Kidney (tissue), 14 donors: ENCODE results near the gene HPSE2. TPM values are rescaled to one million over a fixed set of nuclear protein-coding genes. Genes with fewer than 3 reads are reported as not detected.

Experiments
- DNase-seq, 5 donors: peaks; one replicate each; pipeline ENCODE4 v3.0.0-alpha.2; 2013 to 2020
- FAIRE-seq: peaks from 2 replicates; lab custom pipeline; 2012; peaks lifted over from hg19 to GRCh38; lab: Jason Lieb, UNC
- H3K27ac ChIP-seq, 2 donors: one replicate each; pipeline ENCODE4 v1.7.0; 2013; ENCODE audit warnings: low read depth in 2 of 2, low read length in 2 of 2, inconsistent platforms in 1 of 2
- H3K27me3 ChIP-seq: one replicate; pipeline ENCODE4 v1.7.1; 2013; ENCODE audit warnings: low read length, inconsistent platforms; ENCODE audit not compliant: control insufficient read depth, insufficient read depth
- H3K36me3 ChIP-seq, 3 donors: one replicate each; pipeline versions ENCODE4 v1.7.0 to v1.7.1; 2013; ENCODE audit warnings: low read length in 3 of 3, control low read depth in 1 of 3, inconsistent platforms in 1 of 3; ENCODE audit not compliant: insufficient read depth in 3 of 3, control insufficient read depth in 2 of 3
- H3K4me1 ChIP-seq, 3 donors: one replicate each; pipeline versions ENCODE4 v1.7.0 to v1.7.1; 2013; ENCODE audit warnings: low read length in 3 of 3, inconsistent platforms in 1 of 3, low read depth in 1 of 3; ENCODE audit not compliant: control insufficient read depth in 2 of 3, insufficient read depth in 2 of 3
- H3K4me3 ChIP-seq, 3 donors: one replicate each; pipeline versions ENCODE4 v1.7.0 to v1.8.1; 2013; ENCODE audit warnings: low read length in 3 of 3, control low read depth in 1 of 3, inconsistent platforms in 1 of 3
- H3K9ac ChIP-seq, 3 donors: one replicate each; pipeline versions ENCODE4 v1.7.0 to v1.7.1; 2013; ENCODE audit warnings: low read length in 3 of 3, control low read depth in 1 of 3, inconsistent platforms in 1 of 3
- H3K9me3 ChIP-seq, 3 donors: one replicate each; pipeline versions ENCODE4 v1.7.0 to v1.7.1; 2013; ENCODE audit warnings: low read length in 3 of 3, control low read depth in 1 of 3, inconsistent platforms in 1 of 3; ENCODE audit not compliant: control insufficient read depth in 2 of 3, insufficient read depth in 1 of 3
- intact Hi-C: fragments of 100-400 bp; cut with DNase I; formaldehyde crosslinking; loops from one replicate; pipeline ENCODE4 v1.11.1; 2022
- polyA plus RNA-seq: library from polyadenylated mRNA; stranded (reverse); fragments of 350-450 nt; fragmentation: Illumina TruSeq; extraction: RNeasy Lipid Tissue Mini Kit (QIAGEN cat#74804); gene quantifications from one replicate; pipeline ENCODE4 v1.2.3, GENCODE V29; 2014; ENCODE audit warnings: low read depth, low replicate concordance; ENCODE audit not compliant: insufficient read depth
- total RNA-seq: library from RNA; stranded (reverse); fragmentation: NEBNext Ultra II Directional; extraction: Animal tissue kit (Norgen Biotek cat#: 25700); gene quantifications from one replicate; pipeline ENCODE4 v1.2.1, GENCODE V29; 2021
- TF ChIP-seq, protein P1 (sequence below): IDR thresholded peaks from 3 replicates; pipeline ENCODE4 v1.5.1; 2012; ENCODE audit warnings: mild to moderate bottlenecking, moderate library complexity, borderline replicate concordance; ENCODE audit not compliant: insufficient read depth; ENCODE audit errors: extremely low read depth
- donor health status: control.
- donor health status: control.
- donor health status: control.
- donor health status: control.
- donor health status: control.
- donor health status: DM: yes; HTN: yes; CAD: no.
- donor health status: Normal renal cell carcinoma (clear cell type).

Gene HPSE2
- total and polyA plus RNA-seq, 2 donors from 2014 or later: 1.4 to 3.0 TPM

- Histone ChIP-seq H3K4me3 (no peak overlapping the region), H3K9me3 (no peaks in the 10 kb centered on the region), H3K4me1 (peaks cover 0 to 16% (median 11%) of the 10 kb centered on the region in 3 donors), H3K9ac (no peak overlapping the region), H3K36me3 (no peaks in the 10 kb centered on the region), H3K27me3 (no peaks in the 10 kb centered on the region), H3K27ac (no peak overlapping the region)
- FAIRE-seq (no peak), DNase-seq (peak in 1 of 5 donors; percentile 44)
- intact Hi-C loops: no loop called here
- TF ChIP-seq, protein P1, sequence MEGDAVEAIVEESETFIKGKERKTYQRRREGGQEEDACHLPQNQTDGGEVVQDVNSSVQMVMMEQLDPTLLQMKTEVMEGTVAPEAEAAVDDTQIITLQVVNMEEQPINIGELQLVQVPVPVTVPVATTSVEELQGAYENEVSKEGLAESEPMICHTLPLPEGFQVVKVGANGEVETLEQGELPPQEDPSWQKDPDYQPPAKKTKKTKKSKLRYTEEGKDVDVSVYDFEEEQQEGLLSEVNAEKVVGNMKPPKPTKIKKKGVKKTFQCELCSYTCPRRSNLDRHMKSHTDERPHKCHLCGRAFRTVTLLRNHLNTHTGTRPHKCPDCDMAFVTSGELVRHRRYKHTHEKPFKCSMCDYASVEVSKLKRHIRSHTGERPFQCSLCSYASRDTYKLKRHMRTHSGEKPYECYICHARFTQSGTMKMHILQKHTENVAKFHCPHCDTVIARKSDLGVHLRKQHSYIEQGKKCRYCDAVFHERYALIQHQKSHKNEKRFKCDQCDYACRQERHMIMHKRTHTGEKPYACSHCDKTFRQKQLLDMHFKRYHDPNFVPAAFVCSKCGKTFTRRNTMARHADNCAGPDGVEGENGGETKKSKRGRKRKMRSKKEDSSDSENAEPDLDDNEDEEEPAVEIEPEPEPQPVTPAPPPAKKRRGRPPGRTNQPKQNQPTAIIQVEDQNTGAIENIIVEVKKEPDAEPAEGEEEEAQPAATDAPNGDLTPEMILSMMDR: no peak
Measured at GRCh38 chr10:98411768-98412167, 823.9 kb downstream of the HPSE2 start.

- intact Hi-C loops: no loop called here
- Histone ChIP-seq H3K9me3 (no peaks in the 10 kb centered on the region), H3K27me3 (no peaks in the 10 kb centered on the region), H3K27ac (no peak overlapping the region), H3K4me3 (no peak overlapping the region), H3K9ac (no peak overlapping the region), H3K36me3 (no peaks in the 10 kb centered on the region), H3K4me1 (peaks cover 0 to 16% (median 11%) of the 10 kb centered on the region in 3 donors)
- TF ChIP-seq, protein P1: no peak
- DNase-seq: peak in 2 of 5 donors; percentile 24 to 60
- no peak for FAIRE-seq
Measured at GRCh38 chr10:98411166-98411565, 824.5 kb downstream of the HPSE2 start.

GRCh38 chr10:98410759-98411158, 824.9 kb downstream of the HPSE2 start:
- FAIRE-seq (no peak), DNase-seq (no peak)
- no peak overlapping the region for H3K27ac ChIP-seq
- peaks cover 0 to 16% (median 6%) of the 10 kb centered on the region in 3 donors for H3K4me1 ChIP-seq
- no peaks in the 10 kb centered on the region for H3K36me3 ChIP-seq
- TF ChIP-seq, protein P1: no peak
- H3K4me3 ChIP-seq: no peak overlapping the region
- intact Hi-C loops: no loop called here
- H3K27me3 ChIP-seq: no peaks in the 10 kb centered on the region
- no peak overlapping the region for H3K9ac ChIP-seq
- no peaks in the 10 kb centered on the region for H3K9me3 ChIP-seq
